Neural cell (in vitro differentiated cells): ENCODE results near the gene CLTC. TPM values are rescaled to one million over a fixed set of nuclear protein-coding genes. Genes with fewer than 3 reads are reported as not detected.

Experiments
- H2AFZ ChIP-seq: fragments of 200-600, 300-800 bp; sonication (generic), shearing (Covaris generic); 2 replicates; pipeline ENCODE4 v1.6.0; 2014; ENCODE audit warnings: low read depth, mild to moderate bottlenecking, antibody characterized with exemption, low read length, moderate library complexity
- H3F3A ChIP-seq: fragments of 200-600 bp; shearing (Covaris generic); 2 replicates; pipeline ENCODE4 v1.6.1; 2016; ENCODE audit warnings: mild to moderate bottlenecking, moderate library complexity, mixed read lengths, antibody characterized with exemption, low read length; ENCODE audit not compliant: insufficient read depth, poor library complexity, severe bottlenecking
- H3K27ac ChIP-seq: fragments of 200-600, 300-800 bp; sonication (generic), shearing (Covaris generic); 2 replicates; pipeline ENCODE4 v1.5.1; 2014; ENCODE audit warnings: mild to moderate bottlenecking, low read length, moderate library complexity
- H3K27me3 ChIP-seq: fragments of 300-800, 200-600 bp; sonication (generic), shearing (Covaris generic); 2 replicates; pipeline ENCODE4 v1.6.0; 2014; ENCODE audit warnings: mild to moderate bottlenecking, low read depth, low read length, moderate library complexity; ENCODE audit not compliant: insufficient read depth
- H3K36me3 ChIP-seq: fragments of 300-800, 200-600 bp; sonication (generic), shearing (Covaris generic); 2 replicates; pipeline ENCODE4 v1.5.1; 2014; ENCODE audit warnings: mild to moderate bottlenecking, antibody characterized with exemption, low read length, moderate library complexity; ENCODE audit not compliant: insufficient read depth
- H3K4me2 ChIP-seq: fragments of 300-800, 200-600 bp; sonication (generic), shearing (Covaris generic); 2 replicates; pipeline ENCODE4 v1.6.0; 2014; ENCODE audit warnings: mild to moderate bottlenecking, low read length
- H3K4me3 ChIP-seq: fragments of 300-800, 200-600 bp; sonication (generic), shearing (Covaris generic); 2 replicates; pipeline ENCODE4 v1.5.1; 2014; ENCODE audit warnings: mild to moderate bottlenecking, low read length, moderate library complexity
- H3K79me2 ChIP-seq: fragments of 200-600 bp; shearing (Covaris generic); replicated peaks from 2 replicates; pipeline ENCODE4 v1.6.0; 2014; ENCODE audit warnings: mild to moderate bottlenecking, low read length, moderate library complexity; ENCODE audit not compliant: insufficient read depth
- H3K9ac ChIP-seq: fragments of 300-800, 200-600 bp; sonication (generic), shearing (Covaris generic); 2 replicates; pipeline ENCODE4 v1.6.1; 2016; ENCODE audit warnings: mild to moderate bottlenecking, low read length, mixed read lengths
- H3K9me2 ChIP-seq: fragments of 200-600 bp; shearing (Covaris generic); 2 replicates; pipeline ENCODE4 v1.6.1; 2016; ENCODE audit warnings: mild to moderate bottlenecking, low read length, mixed read lengths; ENCODE audit not compliant: insufficient read depth
- H3K9me3 ChIP-seq: fragments of 200-600, 300-800 bp; sonication (generic), shearing (Covaris generic); 2 replicates; pipeline ENCODE4 v1.6.1; 2016; ENCODE audit warnings: mild to moderate bottlenecking, mixed run types, low read length, moderate library complexity, mixed read lengths
- H4K20me1 ChIP-seq: fragments of 200-600 bp; shearing (Covaris generic); 2 replicates; pipeline ENCODE4 v1.6.1; 2016; ENCODE audit warnings: mild to moderate bottlenecking, mixed run types; ENCODE audit not compliant: insufficient read depth
- EP300 ChIP-seq: fragments of 450-650 bp; conservative IDR thresholded peaks from 2 replicates; pipeline ENCODE4 v1.6.1; 2014; ENCODE audit warnings: antibody characterized with exemption, mild to moderate bottlenecking, moderate library complexity; ENCODE audit not compliant: poor library complexity, severe bottlenecking
- EZH2 ChIP-seq: fragments of 200-600, 300-800 bp; shearing (Covaris generic), sonication (generic); IDR thresholded peaks from 2 replicates; pipeline ENCODE4 v1.6.1; 2014; ENCODE audit warnings: antibody characterized with exemption, low read length, borderline replicate concordance, mild to moderate bottlenecking; ENCODE audit not compliant: insufficient read depth, poor library complexity, severe bottlenecking
- MXI1 ChIP-seq: fragments of 450-650 bp; conservative IDR thresholded peaks from 2 replicates; pipeline ENCODE4 v1.6.1; 2014; ENCODE audit warnings: antibody characterized with exemption, mild to moderate bottlenecking; ENCODE audit not compliant: poor library complexity, severe bottlenecking
- POLR2AphosphoS5 ChIP-seq: IDR thresholded peaks from 2 replicates; pipeline ENCODE4 v1.6.1; 2012
- RAD21 ChIP-seq: fragments of 450-650 bp; conservative IDR thresholded peaks from 2 replicates; pipeline ENCODE4 v1.6.1; 2014; ENCODE audit warnings: antibody characterized with exemption, mild to moderate bottlenecking, moderate library complexity
- SMC3 ChIP-seq: fragments of 450-650 bp; conservative IDR thresholded peaks from 2 replicates; pipeline ENCODE4 v1.6.1; 2014; ENCODE audit warnings: antibody characterized with exemption, mild to moderate bottlenecking, moderate library complexity; ENCODE audit not compliant: poor library complexity
- TAF1 ChIP-seq: IDR thresholded peaks from 2 replicates; pipeline ENCODE4 v1.6.1; 2012; ENCODE audit warnings: low read depth
- polyA plus RNA-seq: library from polyadenylated mRNA; depleted of rRNA; stranded (reverse); fragments of >200 nt; gene quantifications from 2 replicates; pipeline ENCODE4 v1.2.3, GENCODE V29; 2014
- TF ChIP-seq, protein P1 (sequence below): fragments of 450-650 bp; IDR thresholded peaks from 2 replicates; pipeline ENCODE4 v1.5.1; 2014; ENCODE audit warnings: antibody characterized with exemption, mild to moderate bottlenecking, moderate library complexity; ENCODE audit not compliant: poor library complexity, severe bottlenecking
- TF ChIP-seq, protein P2 (sequence below): IDR thresholded peaks from 2 replicates; pipeline ENCODE4 v1.6.1; 2012; ENCODE audit warnings: borderline replicate concordance

The CLTC gene
- polyA plus RNA-seq, 1 donor from 2014 or later = 218 TPM

DNA sequence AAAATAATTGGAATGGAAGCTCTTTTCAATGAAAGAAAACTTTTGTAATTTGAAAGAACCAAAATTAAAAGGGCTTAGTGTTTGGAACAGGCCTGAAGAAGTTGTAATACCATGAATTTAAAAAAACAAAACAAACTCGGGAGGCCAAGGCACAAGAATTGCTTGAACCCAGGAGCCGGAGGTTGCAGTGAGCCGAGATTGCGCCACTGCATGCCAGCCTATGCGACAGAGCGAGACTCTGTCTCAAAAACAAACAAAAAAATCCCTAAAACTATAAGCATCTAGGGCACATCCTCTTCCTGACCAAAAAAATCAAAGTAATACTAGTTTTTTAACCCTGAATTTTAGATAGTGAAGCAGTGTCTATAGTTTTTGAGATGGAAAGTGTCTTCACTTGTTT is 12.7 kb downstream of the CLTC start:
- Histone ChIP-seq H3K79me2 (peaks cover 60% of the 10 kb centered on the region), H3K36me3 (no peaks in the 10 kb centered on the region), H3K27ac (no peak overlapping the region), H2AFZ (no peak overlapping the region), H4K20me1 (peaks cover 14% of the 10 kb centered on the region), H3K9me3 (no peaks in the 10 kb centered on the region), H3K9ac (no peak overlapping the region), H3K4me3 (no peak overlapping the region), H3F3A (no peaks in the 10 kb centered on the region), H3K9me2 (no peaks in the 10 kb centered on the region), H3K27me3 (no peaks in the 10 kb centered on the region), H3K4me2 (no peak overlapping the region)
- TF ChIP-seq MXI1 (no peak), TAF1 (no peak), SMC3 (no peak), EP300 (no peak), EZH2 (no peak), RAD21 (no peak), POLR2AphosphoS5 (no peak)
- TF ChIP-seq, protein P1, sequence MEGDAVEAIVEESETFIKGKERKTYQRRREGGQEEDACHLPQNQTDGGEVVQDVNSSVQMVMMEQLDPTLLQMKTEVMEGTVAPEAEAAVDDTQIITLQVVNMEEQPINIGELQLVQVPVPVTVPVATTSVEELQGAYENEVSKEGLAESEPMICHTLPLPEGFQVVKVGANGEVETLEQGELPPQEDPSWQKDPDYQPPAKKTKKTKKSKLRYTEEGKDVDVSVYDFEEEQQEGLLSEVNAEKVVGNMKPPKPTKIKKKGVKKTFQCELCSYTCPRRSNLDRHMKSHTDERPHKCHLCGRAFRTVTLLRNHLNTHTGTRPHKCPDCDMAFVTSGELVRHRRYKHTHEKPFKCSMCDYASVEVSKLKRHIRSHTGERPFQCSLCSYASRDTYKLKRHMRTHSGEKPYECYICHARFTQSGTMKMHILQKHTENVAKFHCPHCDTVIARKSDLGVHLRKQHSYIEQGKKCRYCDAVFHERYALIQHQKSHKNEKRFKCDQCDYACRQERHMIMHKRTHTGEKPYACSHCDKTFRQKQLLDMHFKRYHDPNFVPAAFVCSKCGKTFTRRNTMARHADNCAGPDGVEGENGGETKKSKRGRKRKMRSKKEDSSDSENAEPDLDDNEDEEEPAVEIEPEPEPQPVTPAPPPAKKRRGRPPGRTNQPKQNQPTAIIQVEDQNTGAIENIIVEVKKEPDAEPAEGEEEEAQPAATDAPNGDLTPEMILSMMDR = no peak
- TF ChIP-seq, protein P2, sequence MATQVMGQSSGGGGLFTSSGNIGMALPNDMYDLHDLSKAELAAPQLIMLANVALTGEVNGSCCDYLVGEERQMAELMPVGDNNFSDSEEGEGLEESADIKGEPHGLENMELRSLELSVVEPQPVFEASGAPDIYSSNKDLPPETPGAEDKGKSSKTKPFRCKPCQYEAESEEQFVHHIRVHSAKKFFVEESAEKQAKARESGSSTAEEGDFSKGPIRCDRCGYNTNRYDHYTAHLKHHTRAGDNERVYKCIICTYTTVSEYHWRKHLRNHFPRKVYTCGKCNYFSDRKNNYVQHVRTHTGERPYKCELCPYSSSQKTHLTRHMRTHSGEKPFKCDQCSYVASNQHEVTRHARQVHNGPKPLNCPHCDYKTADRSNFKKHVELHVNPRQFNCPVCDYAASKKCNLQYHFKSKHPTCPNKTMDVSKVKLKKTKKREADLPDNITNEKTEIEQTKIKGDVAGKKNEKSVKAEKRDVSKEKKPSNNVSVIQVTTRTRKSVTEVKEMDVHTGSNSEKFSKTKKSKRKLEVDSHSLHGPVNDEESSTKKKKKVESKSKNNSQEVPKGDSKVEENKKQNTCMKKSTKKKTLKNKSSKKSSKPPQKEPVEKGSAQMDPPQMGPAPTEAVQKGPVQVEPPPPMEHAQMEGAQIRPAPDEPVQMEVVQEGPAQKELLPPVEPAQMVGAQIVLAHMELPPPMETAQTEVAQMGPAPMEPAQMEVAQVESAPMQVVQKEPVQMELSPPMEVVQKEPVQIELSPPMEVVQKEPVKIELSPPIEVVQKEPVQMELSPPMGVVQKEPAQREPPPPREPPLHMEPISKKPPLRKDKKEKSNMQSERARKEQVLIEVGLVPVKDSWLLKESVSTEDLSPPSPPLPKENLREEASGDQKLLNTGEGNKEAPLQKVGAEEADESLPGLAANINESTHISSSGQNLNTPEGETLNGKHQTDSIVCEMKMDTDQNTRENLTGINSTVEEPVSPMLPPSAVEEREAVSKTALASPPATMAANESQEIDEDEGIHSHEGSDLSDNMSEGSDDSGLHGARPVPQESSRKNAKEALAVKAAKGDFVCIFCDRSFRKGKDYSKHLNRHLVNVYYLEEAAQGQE = no peak

DNA sequence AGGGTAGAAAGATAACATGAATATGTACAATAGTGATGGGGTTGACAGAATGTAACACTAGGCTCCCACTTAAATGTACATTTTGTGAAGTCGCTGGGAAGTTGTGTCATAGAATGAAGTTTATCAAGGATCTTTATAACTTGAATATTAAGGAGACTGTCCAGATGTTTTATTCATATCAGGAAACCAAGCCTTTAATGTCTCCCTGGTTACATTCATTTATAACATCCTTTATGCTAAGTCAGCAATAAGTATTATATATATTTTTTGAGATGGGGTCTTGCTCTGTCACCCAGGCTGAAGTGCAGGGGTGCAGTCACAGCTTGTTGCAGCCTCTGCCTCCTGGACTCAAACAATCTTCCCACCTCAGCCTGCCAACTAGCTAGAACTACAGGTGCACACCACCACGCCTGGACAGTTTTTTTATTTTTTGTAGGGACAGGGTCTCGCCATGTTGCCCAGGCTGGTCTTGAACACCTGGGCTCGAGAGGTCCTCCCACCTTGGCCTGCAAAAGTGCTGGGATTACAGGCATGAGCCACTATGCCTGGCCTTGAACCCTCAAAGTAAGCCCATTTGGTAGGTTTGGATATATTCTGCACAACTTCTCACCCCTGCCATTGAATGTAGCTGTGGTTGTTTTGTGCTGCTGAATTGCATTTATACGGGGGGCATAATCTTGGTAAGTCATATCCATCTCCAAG is 14.1 kb downstream of the CLTC start:
- Histone ChIP-seq H3F3A (no peaks in the 10 kb centered on the region), H2AFZ (no peak overlapping the region), H4K20me1 (peaks cover 14% of the 10 kb centered on the region), H3K4me2 (no peak overlapping the region), H3K27ac (no peak overlapping the region), H3K27me3 (no peaks in the 10 kb centered on the region), H3K79me2 (peaks cover 56% of the 10 kb centered on the region), H3K9me2 (no peaks in the 10 kb centered on the region), H3K9ac (no peak overlapping the region), H3K9me3 (no peaks in the 10 kb centered on the region), H3K36me3 (no peaks in the 10 kb centered on the region), H3K4me3 (no peak overlapping the region)
- TF ChIP-seq EZH2 = no peak
- no peak for TF ChIP-seq EP300
- TF ChIP-seq TAF1 = no peak
- TF ChIP-seq, protein P2 = no peak
- no peak for TF ChIP-seq SMC3
- TF ChIP-seq RAD21 = no peak
- TF ChIP-seq MXI1 = no peak
- TF ChIP-seq, protein P1 = no peak
- TF ChIP-seq POLR2AphosphoS5 = no peak
